HepG2 (cell line): ENCODE results near the gene PMIS2. TPM values are rescaled to one million over a fixed set of nuclear protein-coding genes. Genes with fewer than 3 reads are reported as not detected.

Experiments used
- ADNP ChIP-seq: sonication (generic); formaldehyde crosslinking; IDR thresholded peaks from 2 replicates; pipeline ENCODE4 v1.4.0; 2020; ENCODE audit warnings: missing genetic modification reagents
- AGO1 ChIP-seq: fragments of 200-400 bp; formaldehyde crosslinking; IDR thresholded peaks from 2 replicates; pipeline ENCODE4 v1.6.1; 2017; ENCODE audit warnings: mild to moderate bottlenecking, low read depth, low read length, moderate library complexity; ENCODE audit not compliant: poor library complexity, severe bottlenecking
- CENPBD1 ChIP-seq: sonication (generic); formaldehyde crosslinking; IDR thresholded peaks from 2 replicates; pipeline ENCODE4 v1.8.0; 2022; ENCODE audit warnings: missing genetic modification reagents, low read depth, mild to moderate bottlenecking, borderline replicate concordance
- ETV6 ChIP-seq: sonication (generic); formaldehyde crosslinking; conservative IDR thresholded peaks from 2 replicates; pipeline ENCODE4 v1.4.0; 2020; ENCODE audit warnings: missing genetic modification reagents
- FOXJ3 ChIP-seq: sonication (generic); formaldehyde crosslinking; IDR thresholded peaks from 2 replicates; pipeline ENCODE4 v1.4.0; 2020; ENCODE audit warnings: missing genetic modification reagents, mild to moderate bottlenecking, borderline replicate concordance
- GZF1 ChIP-seq: sonication (generic); formaldehyde crosslinking; IDR thresholded peaks from 2 replicates; pipeline ENCODE4 v1.5.1; 2020; ENCODE audit warnings: mild to moderate bottlenecking, missing genetic modification reagents
- HDAC1 ChIP-seq: sonication (generic); formaldehyde crosslinking; IDR thresholded peaks from 2 replicates; pipeline ENCODE4 v1.5.1; 2020; ENCODE audit warnings: mild to moderate bottlenecking, missing genetic modification reagents
- KMT2A ChIP-seq: sonication (generic); formaldehyde crosslinking; IDR thresholded peaks from 2 replicates; pipeline ENCODE4 v1.4.0; 2020; ENCODE audit warnings: missing genetic modification reagents
- MTERF4 ChIP-seq: sonication (generic); formaldehyde crosslinking; IDR thresholded peaks from 2 replicates; pipeline ENCODE4 v1.8.0; 2023; ENCODE audit warnings: mild to moderate bottlenecking, missing genetic modification reagents
- MYNN ChIP-seq: sonication (generic); formaldehyde crosslinking; IDR thresholded peaks from 2 replicates; pipeline ENCODE4 v1.4.0; 2020; ENCODE audit warnings: mild to moderate bottlenecking, low read depth, missing genetic modification reagents
- NR2F2 ChIP-seq: IDR thresholded peaks from 2 replicates; pipeline ENCODE4 v1.6.1; 2012; ENCODE audit warnings: low read depth, inconsistent platforms, borderline replicate concordance
- PHF5A ChIP-seq: IDR thresholded peaks from one replicate; pipeline ENCODE4 v1.6.1; 2018; ENCODE audit warnings: low read depth, missing genetic modification reagents; ENCODE audit not compliant: unreplicated experiment
- PRMT3 ChIP-seq: sonication (generic); formaldehyde crosslinking; IDR thresholded peaks from 2 replicates; pipeline ENCODE4 v1.8.1; 2022; ENCODE audit warnings: low read depth, mild to moderate bottlenecking, moderate library complexity, missing genetic modification reagents, borderline replicate concordance
- TEAD2 ChIP-seq: sonication (generic); formaldehyde crosslinking; IDR thresholded peaks from 2 replicates; pipeline ENCODE4 v1.9.0; 2021; ENCODE audit warnings: missing genetic modification reagents
- YEATS2 ChIP-seq: sonication (generic); formaldehyde crosslinking; IDR thresholded peaks from 2 replicates; pipeline ENCODE4 v1.4.0; 2020; ENCODE audit warnings: missing genetic modification reagents, borderline replicate concordance
- ZFP91 ChIP-seq: sonication (generic); formaldehyde crosslinking; IDR thresholded peaks from 2 replicates; pipeline ENCODE4 v1.9.0; 2022; ENCODE audit warnings: missing genetic modification reagents, mild to moderate bottlenecking, borderline replicate concordance
- ZNF121 ChIP-seq: sonication (generic); formaldehyde crosslinking; IDR thresholded peaks from 2 replicates; pipeline ENCODE4 v1.5.0; 2020; ENCODE audit warnings: mild to moderate bottlenecking, missing genetic modification reagents
- ZNF207 ChIP-seq: fragments of 450-650 bp; IDR thresholded peaks from 2 replicates; pipeline ENCODE4 v1.6.1; 2016; ENCODE audit warnings: antibody characterized with exemption, borderline replicate concordance
- ZNF382 ChIP-seq: sonication (generic); formaldehyde crosslinking; IDR thresholded peaks from 2 replicates; pipeline ENCODE4 v1.5.0; 2020; ENCODE audit warnings: missing genetic modification reagents, mild to moderate bottlenecking, borderline replicate concordance
- ZNF432 ChIP-seq: sonication (generic); formaldehyde crosslinking; IDR thresholded peaks from 2 replicates; pipeline ENCODE4 v1.5.0; 2020; ENCODE audit warnings: missing genetic modification reagents, mild to moderate bottlenecking, borderline replicate concordance
- ZNF552 ChIP-seq: sonication (generic); formaldehyde crosslinking; IDR thresholded peaks from 2 replicates; pipeline ENCODE4 v1.9.0; 2022; ENCODE audit warnings: missing genetic modification reagents, mild to moderate bottlenecking, borderline replicate concordance
- ZNF605 ChIP-seq: sonication (generic); formaldehyde crosslinking; IDR thresholded peaks from 2 replicates; pipeline ENCODE4 v1.8.0; 2022; ENCODE audit warnings: mild to moderate bottlenecking, missing genetic modification reagents
- ZNF629 ChIP-seq: sonication (generic); formaldehyde crosslinking; conservative IDR thresholded peaks from 2 replicates; pipeline ENCODE4 v1.5.0; 2020; ENCODE audit warnings: missing genetic modification reagents
- ZNF746 ChIP-seq: sonication (generic); formaldehyde crosslinking; IDR thresholded peaks from 2 replicates; pipeline ENCODE4 v1.8.0; 2022; ENCODE audit warnings: mild to moderate bottlenecking, missing genetic modification reagents
- ZSCAN21 ChIP-seq: sonication (generic); formaldehyde crosslinking; IDR thresholded peaks from 2 replicates; pipeline ENCODE4 v1.8.0; 2022; ENCODE audit warnings: mild to moderate bottlenecking, missing genetic modification reagents, moderate library complexity, borderline replicate concordance
- polyA plus RNA-seq, 8 experiments: library from polyadenylated mRNA; depleted of rRNA in 3 of 8; stranded (reverse) in 7 of 8; unstranded in 1 of 8; fragments of >200 nt; fragmentation: Illumina TruSeq in 4 of 8; extraction: Trizol in 4 of 8; gene quantifications; 2 replicates each; pipeline versions ENCODE4 v1.2.1 to v1.2.3, GENCODE V29; 2011 to 2016; ENCODE audit warnings: low read depth in 4 of 8, missing spikeins in 1 of 8, mixed read lengths in 1 of 8; ENCODE audit not compliant: insufficient read depth in 1 of 8
- total RNA-seq, 5 experiments: library from RNA; depleted of rRNA; stranded (reverse); fragments of >200 nt; fragmentation: Illumina TruSeq; extraction: Trizol; gene quantifications; 2 replicates each; pipeline ENCODE4 v1.2.3, GENCODE V29; 2016; ENCODE audit warnings: low read depth in 1 of 5
- TF ChIP-seq, protein P1 (sequence below): sonication (generic); formaldehyde crosslinking; IDR thresholded peaks from 2 replicates; pipeline ENCODE4 v1.4.0; 2020; ENCODE audit warnings: missing genetic modification reagents

PMIS2 gene
- total and polyA plus RNA-seq, 2 of the 13 experiments (the other 11 are each of a cell fraction or from before 2014, with no cell fraction given), result not detected

DNA sequence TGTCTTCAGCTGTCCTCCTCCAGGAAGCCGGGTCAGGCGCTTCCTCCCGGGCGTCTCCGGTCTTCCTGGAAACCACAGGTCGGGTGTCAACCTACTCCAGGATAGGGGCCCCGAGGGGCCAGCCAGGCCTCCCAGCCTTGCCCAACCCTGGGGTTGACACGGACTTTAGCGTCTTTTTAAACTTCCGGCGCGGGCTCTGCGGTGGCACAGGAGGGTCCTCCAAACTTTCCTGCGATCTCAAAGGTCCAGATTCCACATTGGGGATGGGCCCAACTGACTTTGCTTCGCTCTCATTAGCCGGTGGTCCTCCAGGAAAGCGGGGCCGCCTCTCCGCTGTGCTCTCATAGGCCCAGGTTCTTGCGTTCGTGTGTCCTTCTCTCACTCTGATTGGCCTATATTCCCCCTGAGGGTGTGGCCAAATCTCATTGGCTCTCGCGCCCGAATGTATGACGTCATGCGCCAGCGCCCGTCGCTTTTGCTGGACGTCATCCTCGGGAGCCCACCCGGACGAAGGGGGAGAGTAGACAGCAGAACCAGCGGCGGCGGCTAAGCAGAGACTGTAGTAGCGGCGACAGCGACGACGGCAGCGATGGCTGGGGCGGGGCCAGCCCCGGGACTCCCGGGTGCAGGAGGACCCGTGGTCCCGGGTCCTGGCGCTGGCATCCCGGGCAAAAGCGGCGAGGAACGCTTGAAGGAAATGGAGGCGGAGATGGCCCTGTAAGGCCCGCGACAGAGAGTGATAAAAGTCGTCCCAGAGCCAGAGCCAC lies 42.8 kb downstream of the PMIS2 start, which contains the start of gene RBM42 (continued):
- TF ChIP-seq ZFP91 (CRISPR knock-in tag) (peak; percentile 79; the same call in 1 of the 2 replicates), KMT2A (CRISPR knock-in tag) (peak; percentile 88), ZNF432 (CRISPR knock-in tag) (no peak), MYNN (CRISPR knock-in tag) (no peak), ZNF629 (no peak), TEAD2 (CRISPR knock-in tag) (no peak), PRMT3 (CRISPR knock-in tag) (no peak), ZNF746 (CRISPR knock-in tag) (0 out of 2 replicates have a peak, but pooled peaks have one; percentile 26), NR2F2 (no peak; the same call in 1 of the 2 replicates), PHF5A (no peak), FOXJ3 (peak; percentile 49; the same call in 1 of the 2 replicates), ETV6 (peak; percentile 64; the same call in 1 of the 2 replicates), MTERF4 (CRISPR knock-in tag) (0 out of 2 replicates have a peak, but pooled peaks have one; percentile 35), AGO1 (no peak), ADNP (CRISPR knock-in tag) (no peak), ZNF552 (CRISPR knock-in tag) (0 out of 2 replicates have a peak, but pooled peaks have one; percentile 56), ZNF605 (CRISPR knock-in tag) (peak; percentile 64; the same call in 1 of the 2 replicates), ZNF382 (CRISPR knock-in tag) (no peak), YEATS2 (CRISPR knock-in tag) (peak; percentile 96), CENPBD1 (CRISPR knock-in tag) (no peak), ZNF121 (CRISPR knock-in tag) (no peak), HDAC1 (CRISPR knock-in tag) (peak; percentile 99), ZSCAN21 (no peak), ZNF207 (no peak), GZF1 (CRISPR knock-in tag) (no peak)
- TF ChIP-seq, protein P1, sequence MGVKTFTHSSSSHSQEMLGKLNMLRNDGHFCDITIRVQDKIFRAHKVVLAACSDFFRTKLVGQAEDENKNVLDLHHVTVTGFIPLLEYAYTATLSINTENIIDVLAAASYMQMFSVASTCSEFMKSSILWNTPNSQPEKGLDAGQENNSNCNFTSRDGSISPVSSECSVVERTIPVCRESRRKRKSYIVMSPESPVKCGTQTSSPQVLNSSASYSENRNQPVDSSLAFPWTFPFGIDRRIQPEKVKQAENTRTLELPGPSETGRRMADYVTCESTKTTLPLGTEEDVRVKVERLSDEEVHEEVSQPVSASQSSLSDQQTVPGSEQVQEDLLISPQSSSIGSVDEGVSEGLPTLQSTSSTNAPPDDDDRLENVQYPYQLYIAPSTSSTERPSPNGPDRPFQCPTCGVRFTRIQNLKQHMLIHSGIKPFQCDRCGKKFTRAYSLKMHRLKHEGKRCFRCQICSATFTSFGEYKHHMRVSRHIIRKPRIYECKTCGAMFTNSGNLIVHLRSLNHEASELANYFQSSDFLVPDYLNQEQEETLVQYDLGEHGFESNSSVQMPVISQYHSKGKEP (CRISPR knock-in tag), result no peak
